Activated CD8-positive, alpha-beta T cell treated with anti-CD3 and anti-CD28 coated beads for 36 hours (primary cell): Measurements from ENCODE around the gene CCS. TPM values are rescaled to one million over a fixed set of nuclear protein-coding genes. Genes with fewer than 3 reads are reported as not detected.

Experiments used
- ATAC-seq: fragments of 200-7000 bp; cut with Tn5 transposase; one replicate; pipeline ENCODE4 v1.10.0; 2021; ENCODE audit warnings: mild to moderate bottlenecking, moderate library complexity
- CTCF ChIA-PET: fragments of 350-600 bp; sonication (Branson Sonifier 250); formaldehyde crosslinking; loops from one replicate; lab custom pipeline; 2021; ENCODE audit warnings: antibody characterized with exemption; lab: Charles Lee
- POLR2A ChIA-PET: fragments of 350-600 bp; sonication (Branson Sonifier 250); formaldehyde crosslinking; loops from one replicate; lab custom pipeline; 2021; ENCODE audit warnings: antibody characterized with exemption; lab: Charles Lee
- DNase-seq: peaks from one replicate; pipeline ENCODE4 v3.0.0-alpha.2; 2020
- H3K27ac Mint-ChIP-seq: one replicate; pipeline ENCODE4 v1.8.0; 2021; ENCODE audit warnings: mild to moderate bottlenecking, mixed read lengths
- H3K27me3 Mint-ChIP-seq: one replicate; pipeline ENCODE4 v1.8.0; 2021; ENCODE audit warnings: mixed read lengths
- H3K36me3 Mint-ChIP-seq: one replicate; pipeline ENCODE4 v1.8.0; 2021; ENCODE audit warnings: low read depth, mixed read lengths
- H3K4me1 Mint-ChIP-seq: one replicate; pipeline ENCODE4 v1.8.0; 2021; ENCODE audit warnings: low read depth, mixed read lengths
- H3K4me3 Mint-ChIP-seq: one replicate; pipeline ENCODE4 v1.8.0; 2021; ENCODE audit warnings: mild to moderate bottlenecking, moderate library complexity, mixed read lengths
- H3K9me3 Mint-ChIP-seq: one replicate; pipeline ENCODE4 v1.8.0; 2021; ENCODE audit warnings: mixed read lengths
- intact Hi-C: fragments of 100-400 bp; cut with micrococcal nuclease; formaldehyde crosslinking; loops from one replicate; pipeline ENCODE4 v1.10.0; 2022
- total RNA-seq, 2 experiments: library from RNA; stranded (reverse); gene quantifications; one replicate each; pipeline ENCODE4 v1.2.3, GENCODE V29; 2021
- TF ChIP-seq, protein P1 (sequence below): fragments of 200-600 bp; IDR thresholded peaks from one replicate; pipeline ENCODE4 v1.8.0; 2022; ENCODE audit warnings: antibody characterized with exemption, mild to moderate bottlenecking

Gene CCS
- total RNA-seq, 2 experiments from 2014 or later: 22.0 to 25.6 TPM

DNA sequence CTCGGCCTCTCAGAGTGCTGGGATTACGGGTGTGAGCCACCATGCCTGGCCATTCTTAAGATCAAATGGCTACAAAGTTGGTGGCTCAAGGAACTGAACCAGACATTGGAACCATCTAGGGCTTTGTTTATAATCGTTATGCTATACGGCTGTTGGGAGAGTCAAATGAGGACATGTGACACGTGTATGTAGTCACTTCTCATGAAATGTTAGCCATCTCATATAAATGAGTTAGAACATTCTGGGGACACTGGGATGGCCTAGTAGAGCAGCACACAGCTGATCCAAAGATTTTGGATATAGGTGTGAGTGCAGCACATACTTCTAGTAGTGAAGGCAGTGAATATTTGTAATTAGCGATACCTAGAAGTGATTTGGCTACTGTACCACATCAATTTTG lies 38.9 kb downstream of the CCS start:
- TF ChIP-seq, protein P1, sequence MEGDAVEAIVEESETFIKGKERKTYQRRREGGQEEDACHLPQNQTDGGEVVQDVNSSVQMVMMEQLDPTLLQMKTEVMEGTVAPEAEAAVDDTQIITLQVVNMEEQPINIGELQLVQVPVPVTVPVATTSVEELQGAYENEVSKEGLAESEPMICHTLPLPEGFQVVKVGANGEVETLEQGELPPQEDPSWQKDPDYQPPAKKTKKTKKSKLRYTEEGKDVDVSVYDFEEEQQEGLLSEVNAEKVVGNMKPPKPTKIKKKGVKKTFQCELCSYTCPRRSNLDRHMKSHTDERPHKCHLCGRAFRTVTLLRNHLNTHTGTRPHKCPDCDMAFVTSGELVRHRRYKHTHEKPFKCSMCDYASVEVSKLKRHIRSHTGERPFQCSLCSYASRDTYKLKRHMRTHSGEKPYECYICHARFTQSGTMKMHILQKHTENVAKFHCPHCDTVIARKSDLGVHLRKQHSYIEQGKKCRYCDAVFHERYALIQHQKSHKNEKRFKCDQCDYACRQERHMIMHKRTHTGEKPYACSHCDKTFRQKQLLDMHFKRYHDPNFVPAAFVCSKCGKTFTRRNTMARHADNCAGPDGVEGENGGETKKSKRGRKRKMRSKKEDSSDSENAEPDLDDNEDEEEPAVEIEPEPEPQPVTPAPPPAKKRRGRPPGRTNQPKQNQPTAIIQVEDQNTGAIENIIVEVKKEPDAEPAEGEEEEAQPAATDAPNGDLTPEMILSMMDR: no peak
- POLR2A ChIA-PET: interaction anchor here (16.1 to 27.4 kb wide), 2 partner anchors 6 to 8 kb away, joined by 558 read pairs; partner anchors contain the start of genes RBM14 and RBM4
- DNase-seq (no peak), ATAC-seq (no peak)
- Mint-ChIP-seq H3K4me3 (no peak overlapping the region), H3K27me3 (no peaks in the 10 kb centered on the region), H3K27ac (no peak overlapping the region), H3K36me3 (peaks cover 61% of the 10 kb centered on the region), H3K9me3 (peaks cover 2% of the 10 kb centered on the region), H3K4me1 (peaks cover 37% of the 10 kb centered on the region)
- intact Hi-C loops: no loop called here
- CTCF ChIA-PET: interaction anchor here (1.2 to 1.6 kb wide), 3 partner anchors 8 to 47 kb away, joined by 3 to 6 read pairs (median 4); partner anchors contain the start of gene RBM4B

DNA sequence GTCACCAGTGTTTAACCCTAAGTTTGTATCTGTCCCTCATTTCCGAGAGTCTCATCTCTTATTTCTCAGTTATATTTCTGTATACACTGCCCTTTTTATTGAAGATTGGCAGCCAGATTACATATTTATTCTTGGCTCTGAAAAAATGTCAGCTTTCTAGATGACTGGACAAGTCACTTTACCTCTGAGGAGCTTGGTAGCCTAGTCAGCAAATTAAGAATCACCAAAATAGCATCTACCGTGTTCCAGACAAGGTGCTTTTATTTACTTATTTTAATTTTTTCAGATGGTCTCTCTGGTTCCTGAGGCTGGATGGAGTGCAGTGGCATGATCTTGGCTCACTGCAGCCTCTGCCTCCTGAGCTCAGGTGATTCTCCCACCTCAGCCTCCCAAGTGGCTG lies 40.0 kb downstream of the CCS start:
- TF ChIP-seq, protein P1: no peak
- no peak overlapping the region for H3K27ac Mint-ChIP-seq
- peaks cover 2% of the 10 kb centered on the region for H3K9me3 Mint-ChIP-seq
- no peak for ATAC-seq
- no peaks in the 10 kb centered on the region for H3K27me3 Mint-ChIP-seq
- no peak for DNase-seq
- peaks cover 59% of the 10 kb centered on the region for H3K36me3 Mint-ChIP-seq
- POLR2A ChIA-PET: interaction anchor here (0.7 to 27.4 kb wide), 3 partner anchors 9 to 362 kb away, joined by 3 to 558 read pairs (median 3); partner anchors contain the start of gene RBM14
- peaks cover 39% of the 10 kb centered on the region for H3K4me1 Mint-ChIP-seq
- CTCF ChIA-PET: no interaction called here
- no peak overlapping the region for H3K4me3 Mint-ChIP-seq
- intact Hi-C loops: no loop called here

DNA sequence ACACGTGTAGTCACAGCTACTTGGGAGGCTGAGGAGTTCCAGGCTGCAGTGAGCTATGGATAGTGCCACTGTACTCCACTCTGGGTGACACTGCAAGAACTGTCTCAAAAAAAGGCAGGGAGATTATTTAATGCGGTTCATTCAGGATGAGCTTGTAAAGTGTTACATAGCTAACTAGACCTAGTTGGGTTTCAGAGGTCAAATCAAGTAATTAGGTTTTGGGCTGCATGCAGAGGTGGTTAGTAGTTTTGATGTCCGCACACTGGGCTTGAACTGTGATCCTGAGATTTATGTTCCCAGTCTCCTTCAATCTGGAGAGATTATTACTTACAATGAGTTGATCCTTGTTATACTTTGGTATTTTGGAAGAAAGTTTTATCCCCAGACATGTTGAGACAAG lies 43.4 kb downstream of the CCS start:
- ChIA-PET CTCF (interaction anchor here (1.0 to 4.3 kb wide), 2 partner anchors 9 to 41 kb away, joined by 3 to 29 read pairs; partner anchors contain the start of gene RBM4B), POLR2A (interaction anchor here (3.1 to 27.4 kb wide), 3 partner anchors 12 to 91 kb away, joined by 14 to 558 read pairs (median 63); partner anchors contain the start of genes ACTN3, RBM14 and ZDHHC24)
- H3K27me3 Mint-ChIP-seq: no peaks in the 10 kb centered on the region
- peak overlapping the region; percentile 7 for H3K4me3 Mint-ChIP-seq
- peaks cover 2% of the 10 kb centered on the region for H3K9me3 Mint-ChIP-seq
- TF ChIP-seq, protein P1: no peak
- ATAC-seq (no peak), DNase-seq (no peak)
- H3K4me1 Mint-ChIP-seq: peaks cover 43% of the 10 kb centered on the region
- peak overlapping the region; percentile 90 for H3K27ac Mint-ChIP-seq
- intact Hi-C loops: loop anchor here (5.0 kb wide), 1 partner anchor 41 kb away; the partner anchor contains the start of gene RBM4B
- peaks cover 66% of the 10 kb centered on the region for H3K36me3 Mint-ChIP-seq

DNA sequence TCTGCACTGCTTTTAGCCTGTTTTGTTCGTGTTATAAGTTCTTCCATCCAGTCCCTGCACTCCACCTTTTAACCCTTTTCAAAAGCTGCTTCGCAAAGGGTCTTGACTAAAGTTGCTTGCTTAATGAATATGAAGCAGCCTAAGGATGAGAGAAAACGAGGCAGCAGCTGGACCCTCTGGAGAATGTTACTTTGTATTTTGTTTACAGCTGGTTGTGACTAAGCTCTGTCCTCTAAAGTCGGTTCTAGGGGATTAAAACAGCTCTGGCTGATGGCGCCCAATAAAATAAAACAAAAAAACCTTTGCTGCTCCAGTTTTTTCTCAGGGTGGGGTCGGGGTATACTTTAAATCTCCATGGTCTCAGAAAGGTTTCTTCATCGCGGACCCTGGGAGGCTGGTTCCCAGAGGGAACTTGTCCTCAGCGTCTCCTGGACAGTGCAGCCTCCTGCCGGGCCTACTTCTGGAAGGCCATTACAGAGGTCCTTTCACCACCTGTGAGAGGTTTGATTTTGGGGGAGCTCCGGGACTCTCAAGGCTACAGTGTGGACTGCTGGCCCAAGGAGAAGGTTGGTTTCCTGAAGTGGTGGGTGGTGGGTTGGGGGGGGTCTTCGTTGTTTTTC lies 44.7 kb downstream of the CCS start:
- Mint-ChIP-seq H3K27me3 (no peaks in the 10 kb centered on the region), H3K4me1 (peaks cover 48% of the 10 kb centered on the region), H3K4me3 (peak overlapping the region; percentile 83), H3K36me3 (peaks cover 70% of the 10 kb centered on the region), H3K27ac (peak overlapping the region; percentile 90), H3K9me3 (peaks cover 2% of the 10 kb centered on the region)
- TF ChIP-seq, protein P1: no peak
- intact Hi-C loops: loop anchor here (2.0 to 5.0 kb wide), 2 partner anchors 19 to 40 kb away; partner anchors contain the start of gene RBM4B
- ChIA-PET CTCF (interaction anchor here (0.7 to 4.3 kb wide), 15 partner anchors 8 to 220 kb away, joined by 3 to 29 read pairs (median 4); partner anchors contain the start of genes CCDC87, CCS, MRPL11 and RBM14), POLR2A (interaction anchor here (0.6 to 27.4 kb wide), 16 partner anchors 10 to 576 kb away, joined by 3 to 558 read pairs (median 8); partner anchors contain the start of genes ACTN3, RBM14, RBM4B and ZDHHC24)
- DNase-seq (no peak), ATAC-seq (no peak)
